ENCODE data around the gene PHLDB1. TPM values are rescaled to one million over a fixed set of nuclear protein-coding genes. Genes with fewer than 3 reads are reported as not detected.

Gene PHLDB1
- total RNA-seq, 4 donors from 2014 or later: 53.5 to 517 (median 287) TPM

DNA sequence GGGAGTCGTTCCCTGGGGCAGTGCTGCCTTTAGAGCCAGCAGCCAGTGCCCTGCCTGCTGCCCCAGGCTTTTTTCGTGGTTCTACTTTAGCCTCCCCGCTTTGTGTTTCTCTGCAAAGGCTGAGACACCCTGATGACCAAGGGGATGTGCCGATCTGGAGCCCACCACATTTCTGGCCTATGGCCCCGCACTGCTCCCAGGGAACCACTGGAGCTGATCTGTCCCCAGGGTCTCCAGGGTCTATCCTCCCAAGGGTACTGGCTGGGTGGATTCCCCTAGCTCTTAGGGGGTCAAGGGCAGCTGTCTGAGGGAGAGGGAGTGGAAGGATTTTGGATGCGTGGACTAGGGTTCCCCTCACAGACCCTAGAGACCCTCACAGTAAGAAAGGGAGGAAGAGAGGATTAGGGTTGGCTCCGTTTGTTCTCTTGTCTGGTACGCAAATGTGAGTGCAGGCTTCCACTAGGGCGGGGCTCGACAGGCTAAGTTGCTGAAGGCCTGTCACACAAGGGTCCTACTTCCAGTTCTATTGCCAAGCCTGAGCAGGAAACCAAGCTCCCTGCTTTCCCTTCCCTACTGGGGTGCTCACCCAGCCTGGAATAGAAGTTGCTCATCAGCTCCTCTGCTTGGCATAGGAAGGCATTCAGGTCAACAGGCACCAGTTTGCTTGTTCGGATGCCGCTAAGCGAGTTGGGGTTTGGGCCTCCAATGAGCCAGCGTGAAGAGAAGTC, 52.7 kb downstream of the PHLDB1 start:
- peak overlapping the region in 1 of 2 donors; percentile 16 for H3K27ac ChIP-seq
- H3K36me3 ChIP-seq: no peaks in the 10 kb centered on the region
- no peak for TF ChIP-seq POLR2A (IDR thresholded peaks at IDR 0.05)
- TF ChIP-seq, protein P1, sequence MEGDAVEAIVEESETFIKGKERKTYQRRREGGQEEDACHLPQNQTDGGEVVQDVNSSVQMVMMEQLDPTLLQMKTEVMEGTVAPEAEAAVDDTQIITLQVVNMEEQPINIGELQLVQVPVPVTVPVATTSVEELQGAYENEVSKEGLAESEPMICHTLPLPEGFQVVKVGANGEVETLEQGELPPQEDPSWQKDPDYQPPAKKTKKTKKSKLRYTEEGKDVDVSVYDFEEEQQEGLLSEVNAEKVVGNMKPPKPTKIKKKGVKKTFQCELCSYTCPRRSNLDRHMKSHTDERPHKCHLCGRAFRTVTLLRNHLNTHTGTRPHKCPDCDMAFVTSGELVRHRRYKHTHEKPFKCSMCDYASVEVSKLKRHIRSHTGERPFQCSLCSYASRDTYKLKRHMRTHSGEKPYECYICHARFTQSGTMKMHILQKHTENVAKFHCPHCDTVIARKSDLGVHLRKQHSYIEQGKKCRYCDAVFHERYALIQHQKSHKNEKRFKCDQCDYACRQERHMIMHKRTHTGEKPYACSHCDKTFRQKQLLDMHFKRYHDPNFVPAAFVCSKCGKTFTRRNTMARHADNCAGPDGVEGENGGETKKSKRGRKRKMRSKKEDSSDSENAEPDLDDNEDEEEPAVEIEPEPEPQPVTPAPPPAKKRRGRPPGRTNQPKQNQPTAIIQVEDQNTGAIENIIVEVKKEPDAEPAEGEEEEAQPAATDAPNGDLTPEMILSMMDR (IDR thresholded peaks at IDR 0.05): no peak
- H3K4me3 ChIP-seq: no peak overlapping the region
- no peaks in the 10 kb centered on the region for H3K9me3 ChIP-seq
- H3K4me1 ChIP-seq: peaks cover 0 to 4% of the 10 kb centered on the region in 2 donors
- intact Hi-C loops (cut with DNase I; ENCODE audit: low total_unique reads): loop anchor here (10.0 kb wide), 1 partner anchor 65 kb away; no protein-coding TSS in a partner anchor
- no peak for DNase-seq
- no peaks in the 10 kb centered on the region for H3K27me3 ChIP-seq

DNA sequence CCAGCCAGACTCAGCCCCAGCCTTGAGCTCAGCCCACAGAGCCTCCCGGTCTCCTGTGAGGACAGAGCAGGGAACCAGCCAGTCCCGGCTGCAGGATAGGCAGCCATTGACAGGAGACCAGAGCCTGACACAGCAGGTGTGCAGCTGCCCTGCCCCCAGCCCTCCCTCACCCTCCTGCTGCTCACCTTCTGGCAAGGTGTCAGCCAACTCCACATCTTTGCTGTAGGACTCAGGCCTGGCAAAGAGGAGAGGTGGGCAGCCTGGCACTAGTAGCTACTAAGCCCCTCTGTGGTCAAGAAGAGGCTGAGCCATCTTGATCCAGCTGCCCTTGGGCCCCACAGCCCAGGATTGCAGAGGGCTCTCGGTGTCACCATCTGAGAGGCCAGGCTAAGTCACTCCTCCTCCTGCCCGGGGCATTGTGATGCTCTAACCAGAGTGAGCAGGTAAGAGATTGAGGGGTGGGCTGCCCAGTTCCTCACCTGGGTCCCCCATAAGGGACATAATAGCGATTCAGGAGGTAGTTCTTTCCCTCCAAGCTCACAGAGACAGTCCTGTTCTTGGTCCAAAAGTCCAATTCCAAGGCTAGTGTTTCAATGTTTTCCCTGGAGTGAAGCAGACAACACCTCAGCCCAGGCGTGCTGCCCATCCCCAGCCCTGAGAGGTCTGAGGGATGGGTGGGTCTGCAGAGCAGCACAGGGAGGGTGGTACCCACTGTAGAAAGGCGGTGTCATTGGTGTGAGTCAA, 53.4 kb downstream of the PHLDB1 start:
- Histone ChIP-seq H3K36me3 (no peaks in the 10 kb centered on the region), H3K4me1 (peaks cover 0 to 4% of the 10 kb centered on the region in 2 donors), H3K4me3 (no peak overlapping the region), H3K27me3 (no peaks in the 10 kb centered on the region), H3K9me3 (no peaks in the 10 kb centered on the region), H3K27ac (no peak overlapping the region)
- TF ChIP-seq, protein P1 (IDR thresholded peaks at IDR 0.05): no peak
- no peak for TF ChIP-seq POLR2A (IDR thresholded peaks at IDR 0.05)
- no peak for DNase-seq
- intact Hi-C loops (cut with DNase I; ENCODE audit: low total_unique reads): loop anchor here (10.0 kb wide), 1 partner anchor 66 kb away; no protein-coding TSS in a partner anchor

DNA sequence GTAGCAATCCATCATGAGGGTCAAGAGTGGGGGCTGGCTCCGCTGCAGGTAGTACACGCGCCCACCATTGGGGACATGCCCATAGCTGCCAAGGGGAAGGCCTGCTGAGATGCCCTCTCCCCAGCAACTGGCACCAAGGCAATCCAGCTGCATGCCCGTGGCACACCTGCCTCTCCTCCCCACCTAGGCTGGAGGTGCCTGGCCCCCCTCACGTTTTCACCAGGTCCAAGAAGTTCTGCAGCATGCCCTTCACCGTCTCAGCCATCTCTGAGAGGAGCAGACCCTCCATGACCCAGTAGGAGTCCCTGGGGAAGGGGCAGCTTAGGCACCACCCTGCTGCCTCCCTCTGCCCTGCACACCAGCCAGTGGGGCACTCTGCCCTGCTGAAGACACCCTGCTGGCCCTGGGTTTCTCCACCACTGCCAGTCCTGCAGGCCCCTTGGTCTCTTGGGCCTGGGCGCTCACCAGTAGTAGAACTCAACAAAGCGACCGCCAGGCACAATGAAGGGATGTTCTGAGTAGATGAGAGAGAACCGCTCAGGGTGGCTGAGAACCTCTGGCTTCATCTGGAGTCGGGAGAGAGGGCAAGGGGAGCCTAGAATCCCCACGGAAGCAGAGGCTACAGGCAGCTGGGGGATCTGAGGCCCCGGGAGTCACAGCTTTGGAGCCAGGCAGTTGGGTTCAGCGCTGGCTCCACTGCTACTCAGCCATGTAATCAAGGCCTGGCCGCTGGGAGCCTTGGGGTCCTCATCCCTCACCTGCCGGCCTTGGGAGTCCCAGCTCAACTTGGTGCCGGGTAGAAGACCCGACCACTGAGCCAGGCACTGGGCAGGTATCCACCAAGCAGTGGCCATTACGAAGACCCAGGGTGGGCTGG, 54.2 kb downstream of the PHLDB1 start:
- intact Hi-C loops (cut with DNase I; ENCODE audit: low total_unique reads): loop anchor here (10.0 kb wide), 1 partner anchor 67 kb away; no protein-coding TSS in a partner anchor
- no peaks in the 10 kb centered on the region for H3K36me3 ChIP-seq
- no peaks in the 10 kb centered on the region for H3K9me3 ChIP-seq
- peaks cover 0 to 4% of the 10 kb centered on the region in 2 donors for H3K4me1 ChIP-seq
- H3K27ac ChIP-seq: no peak overlapping the region
- TF ChIP-seq POLR2A (IDR thresholded peaks at IDR 0.05): no peak
- TF ChIP-seq, protein P1 (IDR thresholded peaks at IDR 0.05): no peak
- no peak overlapping the region for H3K4me3 ChIP-seq
- no peaks in the 10 kb centered on the region for H3K27me3 ChIP-seq
- no peak for DNase-seq

DNA sequence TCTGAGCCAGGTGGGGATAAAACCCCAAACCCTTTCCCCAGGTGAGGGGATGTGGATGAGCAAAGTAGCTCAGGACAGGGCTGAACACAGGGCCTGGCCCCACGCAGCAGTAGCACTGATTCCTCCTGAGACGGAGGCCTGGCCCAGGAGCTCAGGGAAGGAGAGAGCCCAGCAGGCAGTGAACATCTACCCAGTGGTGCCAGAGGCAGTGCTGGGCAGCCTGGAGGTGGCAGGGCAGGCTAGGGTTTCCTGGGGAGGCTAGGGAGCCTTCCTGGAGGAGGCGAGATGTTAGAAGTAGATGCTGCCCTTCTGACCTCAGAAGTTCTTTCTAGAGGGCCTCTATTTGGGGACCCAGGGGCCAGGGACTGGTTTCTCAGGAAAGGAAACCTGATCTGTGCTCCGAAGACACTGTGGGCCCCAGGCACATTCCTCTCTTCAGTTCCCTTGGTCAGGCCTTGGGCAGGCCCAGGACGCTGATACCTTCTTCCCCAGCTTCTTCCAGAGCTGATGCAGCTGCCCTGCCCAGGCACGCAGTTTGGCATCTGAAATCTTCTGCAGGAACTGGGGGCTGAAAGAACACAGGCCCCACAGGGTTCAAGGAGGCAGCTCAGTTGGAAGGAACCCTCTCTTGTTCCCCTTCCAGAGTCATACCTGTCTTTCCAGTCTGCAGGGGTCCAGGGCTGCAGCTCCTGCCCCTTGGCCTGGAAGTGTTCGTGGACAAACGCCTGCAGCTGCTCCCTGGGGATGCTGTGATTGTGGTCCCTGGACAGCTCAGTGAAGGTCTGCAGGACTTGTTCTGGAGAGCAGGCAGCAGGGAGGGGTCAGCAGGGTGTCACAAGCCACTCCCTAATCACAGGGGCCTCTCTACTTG, 55.2 kb downstream of the PHLDB1 start:
- intact Hi-C loops (cut with DNase I; ENCODE audit: low total_unique reads): loop anchor here (10.0 kb wide), 1 partner anchor 68 kb away; no protein-coding TSS in a partner anchor
- H3K27ac ChIP-seq: no peak overlapping the region
- TF ChIP-seq, protein P1 (IDR thresholded peaks at IDR 0.05): no peak
- no peak for TF ChIP-seq POLR2A (IDR thresholded peaks at IDR 0.05)
- no peaks in the 10 kb centered on the region for H3K36me3 ChIP-seq
- no peaks in the 10 kb centered on the region for H3K27me3 ChIP-seq
- H3K4me1 ChIP-seq: peaks cover 0 to 4% of the 10 kb centered on the region in 2 donors
- no peaks in the 10 kb centered on the region for H3K9me3 ChIP-seq
- no peak for DNase-seq
- H3K4me3 ChIP-seq: no peak overlapping the region
